Measurements from ENCODE around the gene WDFY4. TPM values are rescaled to one million over a fixed set of nuclear protein-coding genes. Genes with fewer than 3 reads are reported as not detected.
A peak's percentile ranks its signal among the peaks of the same experiment; 100 is the strongest.

The WDFY4 gene
- total and polyA plus RNA-seq, 4 donors, result 4.6 to 26.9 (median 13.5) TPM

DNA sequence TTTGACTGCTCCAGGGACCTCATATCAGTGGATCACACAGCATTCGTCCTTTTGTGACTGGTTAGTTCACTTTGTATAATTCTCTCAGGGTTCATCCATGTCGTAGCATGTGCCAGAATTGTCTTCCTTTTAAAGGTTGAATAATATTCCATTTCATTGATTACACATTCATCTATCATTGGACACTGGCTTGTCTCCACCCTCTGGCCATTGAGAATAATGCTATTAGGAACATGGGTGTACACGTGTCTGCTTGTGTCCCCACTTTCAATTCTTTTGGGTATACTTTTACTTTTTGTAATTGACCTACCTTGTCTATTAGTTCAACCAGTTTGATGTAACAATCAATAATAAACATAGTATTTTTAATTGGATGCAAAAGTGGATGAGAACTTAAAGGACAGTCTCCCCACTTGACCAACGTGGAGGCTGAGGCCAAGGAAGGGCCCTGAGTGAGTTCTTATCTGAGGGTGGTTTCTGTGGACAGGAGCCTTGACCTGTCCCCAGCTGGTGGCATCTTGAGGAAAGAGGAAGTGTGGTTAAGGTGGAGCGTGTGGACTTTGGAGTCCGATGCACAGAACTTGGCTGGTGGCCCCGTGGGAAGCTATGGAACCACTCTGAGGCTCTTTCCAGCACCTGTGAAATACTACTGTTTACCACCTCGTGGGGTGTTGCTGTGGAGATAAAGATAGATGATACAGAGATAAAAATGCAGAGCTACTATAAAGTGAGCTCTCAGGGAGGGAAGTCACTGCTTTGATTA lies 16.6 kb downstream of the WDFY4 start:
- no peak overlapping the region for H3K4me3 ChIP-seq
- ATAC-seq (ENCODE audit: insufficient read depth, low FRiP score) (no peak), DNase-seq (no peak)
- TF ChIP-seq, protein P1, sequence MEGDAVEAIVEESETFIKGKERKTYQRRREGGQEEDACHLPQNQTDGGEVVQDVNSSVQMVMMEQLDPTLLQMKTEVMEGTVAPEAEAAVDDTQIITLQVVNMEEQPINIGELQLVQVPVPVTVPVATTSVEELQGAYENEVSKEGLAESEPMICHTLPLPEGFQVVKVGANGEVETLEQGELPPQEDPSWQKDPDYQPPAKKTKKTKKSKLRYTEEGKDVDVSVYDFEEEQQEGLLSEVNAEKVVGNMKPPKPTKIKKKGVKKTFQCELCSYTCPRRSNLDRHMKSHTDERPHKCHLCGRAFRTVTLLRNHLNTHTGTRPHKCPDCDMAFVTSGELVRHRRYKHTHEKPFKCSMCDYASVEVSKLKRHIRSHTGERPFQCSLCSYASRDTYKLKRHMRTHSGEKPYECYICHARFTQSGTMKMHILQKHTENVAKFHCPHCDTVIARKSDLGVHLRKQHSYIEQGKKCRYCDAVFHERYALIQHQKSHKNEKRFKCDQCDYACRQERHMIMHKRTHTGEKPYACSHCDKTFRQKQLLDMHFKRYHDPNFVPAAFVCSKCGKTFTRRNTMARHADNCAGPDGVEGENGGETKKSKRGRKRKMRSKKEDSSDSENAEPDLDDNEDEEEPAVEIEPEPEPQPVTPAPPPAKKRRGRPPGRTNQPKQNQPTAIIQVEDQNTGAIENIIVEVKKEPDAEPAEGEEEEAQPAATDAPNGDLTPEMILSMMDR (IDR thresholded peaks at IDR 0.05; ENCODE audit: control extremely low read depth, extremely low read depth), result no peak
- WGBS, 2 donors, result 56 to 62% methylated on average over 8 of the region's 8 CpGs
- H3K9me3 ChIP-seq (ENCODE audit: control insufficient read depth in 4 of 4, insufficient read depth in 3 of 4, low read length in 3 of 4), result no peaks in the 10 kb centered on the region
- H3K27me3 ChIP-seq (ENCODE audit: control insufficient read depth in 3 of 3, insufficient read depth in 3 of 3, low read length in 2 of 3), result no peaks in the 10 kb centered on the region
- peaks cover 0 to 29% (median 2%) of the 10 kb centered on the region in 5 donors for H3K4me1 ChIP-seq (ENCODE audit: control insufficient read depth in 5 of 5, insufficient read depth in 5 of 5, low read length in 5 of 5)
- no peak overlapping the region for H3K27ac ChIP-seq (ENCODE audit: low read depth in 1 of 2, low read length in 1 of 2)
- H3K9ac ChIP-seq (ENCODE audit: insufficient read depth in 1 of 2, low read length in 2 of 2), result no peak overlapping the region
- H3K36me3 ChIP-seq (ENCODE audit: control insufficient read depth in 4 of 4, insufficient read depth in 4 of 4, low read length in 4 of 4), result no peaks in the 10 kb centered on the region

DNA sequence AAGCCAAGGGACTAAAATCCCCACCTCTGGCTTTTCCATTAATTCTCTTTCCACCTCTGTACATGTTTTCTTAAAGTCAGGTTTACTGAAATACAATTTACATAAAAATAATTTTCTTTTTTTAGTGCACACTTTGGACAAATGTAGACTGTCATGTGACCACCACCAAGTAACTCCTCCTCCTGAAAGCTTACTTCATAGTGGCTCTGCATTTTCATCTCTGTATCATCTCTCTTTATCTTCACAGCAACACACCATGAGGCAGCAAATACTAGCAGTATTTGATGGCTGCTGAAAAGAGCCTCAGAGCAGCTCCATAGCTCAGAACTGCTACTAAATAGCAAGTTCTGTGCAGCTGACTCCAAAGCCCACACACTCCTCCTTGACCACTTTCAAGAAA lies 17.3 kb downstream of the WDFY4 start:
- TF ChIP-seq, protein P1 (IDR thresholded peaks at IDR 0.05; ENCODE audit: control extremely low read depth, extremely low read depth), result no peak
- DNase-seq (no peak), ATAC-seq (ENCODE audit: insufficient read depth, low FRiP score) (no peak)
- Histone ChIP-seq H3K9me3 (ENCODE audit: control insufficient read depth in 4 of 4, insufficient read depth in 3 of 4, low read length in 3 of 4) (no peaks in the 10 kb centered on the region), H3K4me1 (ENCODE audit: control insufficient read depth in 5 of 5, insufficient read depth in 5 of 5, low read length in 5 of 5) (peaks cover 0 to 29% (median 2%) of the 10 kb centered on the region in 5 donors), H3K27ac (ENCODE audit: low read depth in 1 of 2, low read length in 1 of 2) (no peak overlapping the region), H3K9ac (ENCODE audit: insufficient read depth in 1 of 2, low read length in 2 of 2) (no peak overlapping the region), H3K4me3 (no peak overlapping the region), H3K36me3 (ENCODE audit: control insufficient read depth in 4 of 4, insufficient read depth in 4 of 4, low read length in 4 of 4) (no peaks in the 10 kb centered on the region), H3K27me3 (ENCODE audit: control insufficient read depth in 3 of 3, insufficient read depth in 3 of 3, low read length in 2 of 3) (no peaks in the 10 kb centered on the region)

DNA sequence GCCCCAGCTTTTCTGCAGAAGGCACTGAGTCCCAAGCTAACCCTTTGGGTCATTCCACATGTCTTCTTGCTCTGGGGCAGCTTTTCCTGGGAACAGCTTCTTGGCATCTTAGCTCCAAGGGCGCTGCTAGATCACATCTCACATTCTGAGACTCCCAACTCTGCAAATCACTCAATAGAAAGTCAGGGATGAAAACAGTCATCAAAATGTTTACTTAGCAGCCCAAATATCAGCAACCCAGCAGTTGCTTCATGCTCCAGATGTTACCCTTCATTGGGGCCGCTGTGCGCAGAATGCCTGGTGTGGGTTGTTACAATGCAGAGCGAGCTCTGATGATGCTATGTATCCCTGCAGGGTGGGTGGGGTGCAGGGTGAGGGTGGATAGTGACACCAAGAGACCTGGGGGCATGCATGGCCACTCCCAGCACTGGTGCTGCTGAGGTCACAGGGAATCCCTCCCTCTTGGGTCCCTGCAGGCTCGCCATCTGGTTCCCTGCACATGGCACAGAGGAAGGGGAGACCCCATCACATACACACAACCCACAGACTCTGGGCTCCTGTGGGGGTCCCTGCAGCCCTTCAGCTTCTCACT lies 19.0 kb downstream of the WDFY4 start:
- Histone ChIP-seq H3K36me3 (ENCODE audit: control insufficient read depth in 4 of 4, insufficient read depth in 4 of 4, low read length in 4 of 4) (no peaks in the 10 kb centered on the region), H3K4me3 (no peak overlapping the region), H3K27ac (ENCODE audit: low read depth in 1 of 2, low read length in 1 of 2) (no peak overlapping the region), H3K9ac (ENCODE audit: insufficient read depth in 1 of 2, low read length in 2 of 2) (no peak overlapping the region), H3K9me3 (ENCODE audit: control insufficient read depth in 4 of 4, insufficient read depth in 3 of 4, low read length in 3 of 4) (no peaks in the 10 kb centered on the region), H3K4me1 (ENCODE audit: control insufficient read depth in 5 of 5, insufficient read depth in 5 of 5, low read length in 5 of 5) (peaks cover 2 to 37% (median 5%) of the 10 kb centered on the region in 5 donors), H3K27me3 (ENCODE audit: control insufficient read depth in 3 of 3, insufficient read depth in 3 of 3, low read length in 2 of 3) (no peaks in the 10 kb centered on the region)
- 81% methylated on average over 5 of the region's 5 CpGs for WGBS, 2 donors
- TF ChIP-seq, protein P1 (IDR thresholded peaks at IDR 0.05; ENCODE audit: control extremely low read depth, extremely low read depth), result no peak
- DNase-seq (peak; percentile 74 to 91 (median 90)), ATAC-seq (ENCODE audit: insufficient read depth, low FRiP score) (no peak)

Data from lung (tissue), 12 donors.